PC-9 (cell line): ENCODE data around the gene PEMT.

Experiments
- CTCF ChIP-seq: fragments of 200-600 bp; sonication (generic); conservative IDR thresholded peaks from 2 replicates; pipeline ENCODE4 v1.6.1; 2017; ENCODE audit warnings: mixed run types, antibody characterized with exemption, mild to moderate bottlenecking, moderate library complexity
- EZH2 ChIP-seq: fragments of 200-600 bp; sonication (generic); IDR thresholded peaks from 2 replicates; pipeline ENCODE4 v1.8.0; 2017; ENCODE audit warnings: antibody characterized with exemption, low read depth

DNA sequence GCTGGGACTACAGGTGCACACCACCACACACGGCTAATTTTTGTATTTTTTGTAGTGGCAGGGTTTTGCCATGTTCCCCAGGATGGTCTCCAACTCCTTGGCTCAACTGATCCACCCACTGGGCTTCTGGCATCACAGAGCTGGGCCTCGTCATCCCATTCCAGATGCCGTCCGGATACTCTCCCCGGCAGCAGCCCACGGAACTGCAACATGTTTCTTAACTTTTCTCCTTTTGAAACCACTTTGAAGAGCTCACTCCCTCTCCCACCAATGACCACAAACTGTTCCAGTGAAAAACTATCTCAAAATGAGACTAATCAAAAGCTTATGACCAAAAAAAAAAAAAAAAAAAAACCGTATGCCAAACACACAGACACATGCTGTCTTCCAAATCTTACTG lies 17.6 kb downstream of the PEMT start:
- TF ChIP-seq CTCF (no peak), EZH2 (no peak)
